ENCODE results near the gene NR4A2. TPM values are rescaled to one million over a fixed set of nuclear protein-coding genes. Genes with fewer than 3 reads are reported as not detected.
"Not testable (repeated sequence)": the region's sequence is repeated elsewhere in the genome, so short reads cannot be mapped to it uniquely, and the experiment has no call there.

Gene NR4A2
- polyA plus RNA-seq, 1 experiment: 1.5 TPM

DNA sequence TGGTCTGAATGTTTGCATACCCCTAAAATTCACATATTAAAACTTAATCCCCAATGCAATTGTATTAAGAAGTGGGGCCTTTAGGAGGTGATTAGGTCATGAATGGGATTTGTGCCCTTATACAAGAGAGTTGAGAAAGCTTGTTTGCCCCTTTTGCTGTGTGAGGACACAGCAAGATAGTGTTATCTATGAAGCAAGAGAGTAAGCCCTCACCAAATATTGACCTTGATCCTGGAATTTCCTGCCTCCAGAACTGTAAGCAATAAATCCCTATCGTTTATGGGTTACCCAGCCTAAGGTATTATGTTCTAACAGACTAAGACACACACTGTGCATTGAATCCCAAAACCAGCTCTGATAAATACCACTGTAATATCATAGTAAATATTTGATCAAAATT, 32.2 kb downstream of the NR4A2 start:
- CTCF ChIA-PET: interaction anchor here (1.6 kb wide), 1 partner anchor 10 kb away, joined by 4 read pairs; no protein-coding TSS in a partner anchor
- DNase-seq (ENCODE audit: low read depth): no peak

GRCh38 chr2:156294945-156295580, 37.5 kb downstream of the NR4A2 start:
- ChIA-PET CTCF (no interaction called here), POLR2A (no interaction called here)
- no peaks in the 10 kb centered on the region for H3K27me3 ChIP-seq (ENCODE audit: control insufficient read depth, insufficient read depth, low read length)
- TF ChIP-seq, protein P1, sequence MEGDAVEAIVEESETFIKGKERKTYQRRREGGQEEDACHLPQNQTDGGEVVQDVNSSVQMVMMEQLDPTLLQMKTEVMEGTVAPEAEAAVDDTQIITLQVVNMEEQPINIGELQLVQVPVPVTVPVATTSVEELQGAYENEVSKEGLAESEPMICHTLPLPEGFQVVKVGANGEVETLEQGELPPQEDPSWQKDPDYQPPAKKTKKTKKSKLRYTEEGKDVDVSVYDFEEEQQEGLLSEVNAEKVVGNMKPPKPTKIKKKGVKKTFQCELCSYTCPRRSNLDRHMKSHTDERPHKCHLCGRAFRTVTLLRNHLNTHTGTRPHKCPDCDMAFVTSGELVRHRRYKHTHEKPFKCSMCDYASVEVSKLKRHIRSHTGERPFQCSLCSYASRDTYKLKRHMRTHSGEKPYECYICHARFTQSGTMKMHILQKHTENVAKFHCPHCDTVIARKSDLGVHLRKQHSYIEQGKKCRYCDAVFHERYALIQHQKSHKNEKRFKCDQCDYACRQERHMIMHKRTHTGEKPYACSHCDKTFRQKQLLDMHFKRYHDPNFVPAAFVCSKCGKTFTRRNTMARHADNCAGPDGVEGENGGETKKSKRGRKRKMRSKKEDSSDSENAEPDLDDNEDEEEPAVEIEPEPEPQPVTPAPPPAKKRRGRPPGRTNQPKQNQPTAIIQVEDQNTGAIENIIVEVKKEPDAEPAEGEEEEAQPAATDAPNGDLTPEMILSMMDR (IDR thresholded peaks at IDR 0.05; ENCODE audit: insufficient read depth, low read depth, low read length): no peak
- H3K4me3 ChIP-seq (ENCODE audit: low read depth, low read length): no peak overlapping the region
- H3K36me3 ChIP-seq (ENCODE audit: control insufficient read depth, insufficient read depth, low read length): no peaks in the 10 kb centered on the region
- DNase-seq (ENCODE audit: low read depth): no peak

More for the DNA sequence above, 32.2 kb downstream of the NR4A2 start:
- no peaks in the 10 kb centered on the region for H3K36me3 ChIP-seq (ENCODE audit: control insufficient read depth, insufficient read depth, low read length)
- POLR2A ChIA-PET: no interaction called here
- H3K27me3 ChIP-seq (ENCODE audit: control insufficient read depth, insufficient read depth, low read length): no peaks in the 10 kb centered on the region
- TF ChIP-seq, protein P1 (IDR thresholded peaks at IDR 0.05; ENCODE audit: insufficient read depth, low read depth, low read length): no peak
- H3K4me3 ChIP-seq (ENCODE audit: low read depth, low read length): no peak overlapping the region

DNA sequence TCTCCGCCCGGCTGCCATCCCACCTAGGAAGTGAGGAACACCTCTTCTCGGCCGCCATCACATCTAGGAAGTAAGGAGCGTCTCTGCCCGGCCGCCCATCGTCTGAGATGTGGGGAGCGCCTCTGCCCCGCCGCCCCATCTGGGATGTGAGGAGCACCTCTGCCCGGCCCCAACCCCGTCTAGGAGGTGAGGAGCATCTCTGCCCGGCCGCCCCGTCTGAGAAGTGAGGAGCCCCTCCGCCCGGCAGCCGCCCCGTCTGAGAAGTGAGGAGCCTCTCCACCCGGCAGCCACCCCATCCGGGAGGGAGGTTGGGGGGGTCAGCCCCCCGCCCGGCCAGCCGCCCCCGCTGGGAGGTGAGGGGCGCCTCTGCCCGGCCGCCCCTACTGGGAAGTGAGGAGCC, 39.1 kb downstream of the NR4A2 start:
- H3K4me3 ChIP-seq (ENCODE audit: low read depth, low read length); H3K36me3 ChIP-seq (ENCODE audit: control insufficient read depth, insufficient read depth, low read length); CTCF ChIA-PET; DNase-seq (ENCODE audit: low read depth); H3K27me3 ChIP-seq (ENCODE audit: control insufficient read depth, insufficient read depth, low read length); POLR2A ChIA-PET: not testable (repeated sequence)

DNA sequence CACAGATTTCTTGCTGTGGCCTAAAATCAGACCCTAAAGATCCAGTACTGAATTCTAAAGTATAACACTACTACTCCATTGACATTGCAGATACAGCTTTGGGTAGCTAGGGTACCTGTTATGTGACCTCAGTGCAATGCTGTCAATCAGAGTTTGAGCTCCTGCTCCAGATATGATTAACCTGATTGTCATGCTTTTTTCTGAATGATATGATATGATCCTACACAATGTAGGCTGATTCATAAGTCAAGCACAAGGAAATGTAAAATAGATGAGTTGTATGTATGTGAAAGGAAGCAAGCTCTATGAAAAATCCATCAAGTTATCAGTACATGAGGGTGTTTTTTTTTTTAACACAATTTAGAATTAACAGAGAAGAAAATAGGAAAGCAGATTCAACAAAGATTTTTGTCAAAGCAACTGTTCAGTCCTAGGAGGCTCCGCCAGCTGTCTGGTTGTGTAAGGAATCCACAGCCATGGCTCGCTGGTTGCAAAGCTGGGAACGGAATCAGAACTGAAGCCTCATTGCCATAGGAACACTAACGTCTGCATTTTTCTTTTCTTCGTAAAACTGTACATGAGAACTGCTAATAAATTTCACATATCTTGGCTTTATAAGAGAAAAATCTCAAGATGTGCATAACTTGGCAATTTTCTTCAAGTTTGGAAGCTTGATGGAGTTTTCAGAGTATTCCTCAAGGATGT, 52.9 kb downstream of the NR4A2 start:
- ChIA-PET CTCF (interaction anchor here (1.4 kb wide), 1 partner anchor 9 kb away, joined by 4 read pairs; no protein-coding TSS in a partner anchor), POLR2A (no interaction called here)
- TF ChIP-seq, protein P1 (IDR thresholded peaks at IDR 0.05; ENCODE audit: insufficient read depth, low read depth, low read length): no peak
- H3K4me3 ChIP-seq (ENCODE audit: low read depth, low read length): no peak overlapping the region
- no peaks in the 10 kb centered on the region for H3K36me3 ChIP-seq (ENCODE audit: control insufficient read depth, insufficient read depth, low read length)
- H3K27me3 ChIP-seq (ENCODE audit: control insufficient read depth, insufficient read depth, low read length): no peaks in the 10 kb centered on the region
- DNase-seq (ENCODE audit: low read depth): no peak

Other genes starting within 250 kb of the NR4A2 start
- gene GPD2, start 103.7 kb upstream of the NR4A2 start, polyA plus RNA-seq (2011; rRNA removed): 13.5 and 22.5 TPM in 2 replicates

Data from BJ (cell line).